Esophagus squamous epithelium (tissue), 5 donors: Measurements from ENCODE around the gene ALKBH2. TPM values are rescaled to one million over a fixed set of nuclear protein-coding genes. Genes with fewer than 3 reads are reported as not detected.

Experiments
- DNase-seq: peaks from one replicate; lab custom pipeline; 2025; lab: John Stamatoyannopoulos, UW
- H3K27ac ChIP-seq, 4 donors: fragments of 200-600 bp; sonication (generic); one replicate each; pipeline ENCODE4 v1.5.1; 2016 to 2019; ENCODE audit warnings: mild to moderate bottlenecking in 1 of 4
- H3K27me3 ChIP-seq, 4 donors: fragments of 200-600 bp; sonication (generic); 1 replicate in 3 of 4; 2 replicates in 1 of 4; pipeline versions ENCODE4 v1.5.1 to v1.6.0; 2017 to 2021; ENCODE audit warnings: antibody characterized with exemption in 1 of 4
- H3K36me3 ChIP-seq, 3 donors: fragments of 200-600 bp; sonication (generic); one replicate each; pipeline ENCODE4 v1.5.1; 2016 to 2019
- H3K4me1 ChIP-seq, 3 donors: fragments of 200-600 bp; sonication (generic); one replicate each; pipeline ENCODE4 v1.5.1; 2017 to 2019
- H3K4me3 ChIP-seq, 4 donors: fragments of 200-600 bp; sonication (generic); 1 replicate in 3 of 4; 2 replicates in 1 of 4; pipeline ENCODE4 v1.5.1; 2016 to 2019; ENCODE audit warnings: mild to moderate bottlenecking in 2 of 4, moderate library complexity in 1 of 4
- H3K9me3 ChIP-seq, 3 donors: fragments of 200-600 bp; sonication (generic); one replicate each; pipeline ENCODE4 v1.5.1; 2016 to 2019
- CTCF ChIP-seq, 6 experiments: fragments of 450-650 bp in 4 of 6; fragments of 200-600 bp in 2 of 6; sonication (generic) in 2 of 6; IDR thresholded peaks; one replicate each; pipeline ENCODE4 v1.5.1; 2016 to 2019; ENCODE audit warnings: antibody characterized with exemption in 6 of 6, mild to moderate bottlenecking in 4 of 6, moderate library complexity in 4 of 6
- POLR2A ChIP-seq, 4 donors: fragments of 450-650 bp; IDR thresholded peaks; one replicate each; pipeline ENCODE4 v1.6.1; 2017; ENCODE audit warnings: antibody characterized with exemption in 4 of 4, mild to moderate bottlenecking in 4 of 4, moderate library complexity in 3 of 4
- WGBS, 2 donors: methylation state at CpG; one replicate each; pipeline ENCODE4 v1.1.5; 2018; 5-methylcytosine and 5-hydroxymethylcytosine counted together
- intact Hi-C: fragments of 100-400 bp; cut with DNase I; formaldehyde crosslinking; loops from one replicate; pipeline ENCODE4 v1.15.0; 2022
- total RNA-seq, 4 donors: library from RNA; depleted of rRNA; stranded (reverse); fragments of >200 nt; gene quantifications; one replicate each; pipeline ENCODE4 v1.1.0, GENCODE V29; 2016
- donor health status: DM: yes; HTN: yes; CAD: no.

ALKBH2 gene
- total RNA-seq, 4 donors from 2014 or later = 7.9 to 20.6 (median 14.8) TPM

GRCh38 chr12:109082751-109083150 lies 10.5 kb downstream of the ALKBH2 start:
- Histone ChIP-seq H3K36me3 (peaks cover 13 to 92% (median 49%) of the 10 kb centered on the region in 3 donors), H3K9me3 (no peaks in the 10 kb centered on the region), H3K4me1 (no peaks in the 10 kb centered on the region), H3K27me3 (no peaks in the 10 kb centered on the region), H3K27ac (no peak overlapping the region), H3K4me3 (no peak overlapping the region)
- no peak for TF ChIP-seq POLR2A (IDR thresholded peaks at IDR 0.05)
- TF ChIP-seq CTCF (IDR thresholded peaks at IDR 0.05) = no peak
- intact Hi-C loops = no loop called here
- no peak for DNase-seq
- WGBS, 2 donors = 90 to 91% methylated on average over 9 to 14 of the region's 14 CpGs

DNA sequence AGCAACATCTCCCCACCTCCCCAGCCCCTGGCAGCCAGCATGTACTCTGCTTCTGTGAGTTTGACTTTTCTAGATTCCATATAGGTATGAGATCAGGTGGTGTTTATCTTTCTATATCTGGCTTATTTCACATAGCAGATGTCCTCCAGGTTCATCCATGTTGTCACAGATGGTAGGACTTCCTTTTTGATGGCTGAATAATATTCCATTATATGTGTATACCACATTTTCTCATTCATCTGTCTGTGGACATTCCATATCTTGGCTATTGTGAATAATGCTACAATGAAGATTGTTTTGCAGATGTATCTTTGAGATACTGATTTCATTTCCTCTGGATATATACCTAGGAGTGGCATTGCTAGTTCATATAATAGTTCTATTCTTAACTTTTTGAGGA lies 18.4 kb downstream of the ALKBH2 start:
- Histone ChIP-seq H3K9me3 (no peaks in the 10 kb centered on the region), H3K27ac (no peak overlapping the region), H3K4me3 (no peak overlapping the region), H3K27me3 (no peaks in the 10 kb centered on the region), H3K36me3 (peaks cover 0 to 79% (median 13%) of the 10 kb centered on the region in 3 donors), H3K4me1 (no peaks in the 10 kb centered on the region)
- TF ChIP-seq POLR2A (IDR thresholded peaks at IDR 0.05) (no peak), CTCF (IDR thresholded peaks at IDR 0.05) (no peak)
- DNase-seq = no peak
- intact Hi-C loops = no loop called here

- H3K4me3 ChIP-seq = no peak overlapping the region
- no peaks in the 10 kb centered on the region for H3K9me3 ChIP-seq
- H3K4me1 ChIP-seq = no peaks in the 10 kb centered on the region
- intact Hi-C loops = no loop called here
- no peak for DNase-seq
- no peak for TF ChIP-seq CTCF (IDR thresholded peaks at IDR 0.05)
- no peak for TF ChIP-seq POLR2A (IDR thresholded peaks at IDR 0.05)
- WGBS, 2 donors = 89 to 90% methylated on average over 17 of the region's 17 CpGs
- no peak overlapping the region for H3K27ac ChIP-seq
- H3K36me3 ChIP-seq = peaks cover 0 to 78% (median 5%) of the 10 kb centered on the region in 3 donors
- H3K27me3 ChIP-seq = no peaks in the 10 kb centered on the region
Observed at GRCh38 chr12:109069307-109070271, 23.7 kb downstream of the ALKBH2 start.

GRCh38 chr12:109065853-109066193 lies 27.4 kb downstream of the ALKBH2 start:
- H3K4me1 ChIP-seq = no peaks in the 10 kb centered on the region
- no peak overlapping the region for H3K4me3 ChIP-seq
- 56% methylated on average over 1 of the region's 1 CpG; no CpG with 5 or more reads in 1 of the 2 donors for WGBS, 2 donors
- no peak overlapping the region for H3K27ac ChIP-seq
- no peaks in the 10 kb centered on the region for H3K9me3 ChIP-seq
- no peak for DNase-seq
- no peak for TF ChIP-seq CTCF (IDR thresholded peaks at IDR 0.05)
- TF ChIP-seq POLR2A (IDR thresholded peaks at IDR 0.05) = no peak
- intact Hi-C loops = no loop called here
- no peaks in the 10 kb centered on the region for H3K27me3 ChIP-seq
- H3K36me3 ChIP-seq = peaks cover 0 to 74% (median 0%) of the 10 kb centered on the region in 3 donors

- H3K27me3 ChIP-seq = no peaks in the 10 kb centered on the region
- no peak overlapping the region for H3K27ac ChIP-seq
- no peak for TF ChIP-seq CTCF (IDR thresholded peaks at IDR 0.05)
- TF ChIP-seq POLR2A (IDR thresholded peaks at IDR 0.05) = no peak
- intact Hi-C loops = no loop called here
- peaks cover 0 to 74% (median 0%) of the 10 kb centered on the region in 3 donors for H3K36me3 ChIP-seq
- no peak overlapping the region for H3K4me3 ChIP-seq
- 79 to 81% methylated on average over 5 of the region's 5 CpGs for WGBS, 2 donors
- DNase-seq = no peak
- no peaks in the 10 kb centered on the region for H3K9me3 ChIP-seq
- H3K4me1 ChIP-seq = no peaks in the 10 kb centered on the region
Observed at GRCh38 chr12:109065154-109065852, 28.0 kb downstream of the ALKBH2 start.
